ENCODE results near the gene AFTPH.

Gene AFTPH

DNA sequence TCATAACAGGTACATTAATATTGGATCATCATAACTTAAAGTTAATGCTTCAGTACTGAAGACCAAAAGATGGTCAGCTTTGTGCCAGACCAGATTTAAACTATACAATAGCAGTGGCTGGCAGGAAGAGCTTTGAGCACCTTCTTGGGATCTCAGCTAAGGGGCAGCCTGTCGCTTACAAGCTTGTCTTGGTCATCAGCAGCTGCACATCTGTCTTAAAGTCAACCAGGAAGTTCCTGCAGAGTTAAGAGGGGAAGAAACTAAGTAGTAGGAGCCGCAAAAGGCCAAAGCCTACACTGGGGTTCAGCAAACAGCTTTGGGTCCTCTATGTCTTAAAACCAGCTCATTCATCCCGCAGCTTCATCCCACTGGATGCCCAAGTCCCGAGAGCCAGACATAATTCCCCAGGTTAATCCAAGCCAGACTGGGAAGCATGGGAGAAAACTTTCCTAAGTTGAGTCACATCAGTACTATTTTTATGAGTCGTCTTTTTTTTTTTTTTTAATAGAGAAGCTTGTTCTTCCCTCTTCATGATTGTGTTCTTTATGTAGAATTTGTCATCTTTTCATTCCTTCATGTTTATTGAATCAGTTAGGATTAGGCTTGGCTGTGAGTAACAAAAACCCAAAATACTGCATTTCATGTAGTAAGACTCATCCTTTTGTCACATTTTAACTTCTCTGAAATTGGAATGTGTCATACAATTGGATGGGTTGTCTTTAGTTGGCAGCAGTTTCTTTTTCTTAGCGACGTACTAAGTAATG, 70.3 kb downstream of the AFTPH start:
- TF ChIP-seq, protein P1, sequence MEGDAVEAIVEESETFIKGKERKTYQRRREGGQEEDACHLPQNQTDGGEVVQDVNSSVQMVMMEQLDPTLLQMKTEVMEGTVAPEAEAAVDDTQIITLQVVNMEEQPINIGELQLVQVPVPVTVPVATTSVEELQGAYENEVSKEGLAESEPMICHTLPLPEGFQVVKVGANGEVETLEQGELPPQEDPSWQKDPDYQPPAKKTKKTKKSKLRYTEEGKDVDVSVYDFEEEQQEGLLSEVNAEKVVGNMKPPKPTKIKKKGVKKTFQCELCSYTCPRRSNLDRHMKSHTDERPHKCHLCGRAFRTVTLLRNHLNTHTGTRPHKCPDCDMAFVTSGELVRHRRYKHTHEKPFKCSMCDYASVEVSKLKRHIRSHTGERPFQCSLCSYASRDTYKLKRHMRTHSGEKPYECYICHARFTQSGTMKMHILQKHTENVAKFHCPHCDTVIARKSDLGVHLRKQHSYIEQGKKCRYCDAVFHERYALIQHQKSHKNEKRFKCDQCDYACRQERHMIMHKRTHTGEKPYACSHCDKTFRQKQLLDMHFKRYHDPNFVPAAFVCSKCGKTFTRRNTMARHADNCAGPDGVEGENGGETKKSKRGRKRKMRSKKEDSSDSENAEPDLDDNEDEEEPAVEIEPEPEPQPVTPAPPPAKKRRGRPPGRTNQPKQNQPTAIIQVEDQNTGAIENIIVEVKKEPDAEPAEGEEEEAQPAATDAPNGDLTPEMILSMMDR (IDR thresholded peaks at IDR 0.05) = no peak
- DNase-seq (ENCODE audit: low spot score) = no peak
- H3K4me3 ChIP-seq = no peak overlapping the region
- H3K27ac ChIP-seq = no peak overlapping the region

DNA sequence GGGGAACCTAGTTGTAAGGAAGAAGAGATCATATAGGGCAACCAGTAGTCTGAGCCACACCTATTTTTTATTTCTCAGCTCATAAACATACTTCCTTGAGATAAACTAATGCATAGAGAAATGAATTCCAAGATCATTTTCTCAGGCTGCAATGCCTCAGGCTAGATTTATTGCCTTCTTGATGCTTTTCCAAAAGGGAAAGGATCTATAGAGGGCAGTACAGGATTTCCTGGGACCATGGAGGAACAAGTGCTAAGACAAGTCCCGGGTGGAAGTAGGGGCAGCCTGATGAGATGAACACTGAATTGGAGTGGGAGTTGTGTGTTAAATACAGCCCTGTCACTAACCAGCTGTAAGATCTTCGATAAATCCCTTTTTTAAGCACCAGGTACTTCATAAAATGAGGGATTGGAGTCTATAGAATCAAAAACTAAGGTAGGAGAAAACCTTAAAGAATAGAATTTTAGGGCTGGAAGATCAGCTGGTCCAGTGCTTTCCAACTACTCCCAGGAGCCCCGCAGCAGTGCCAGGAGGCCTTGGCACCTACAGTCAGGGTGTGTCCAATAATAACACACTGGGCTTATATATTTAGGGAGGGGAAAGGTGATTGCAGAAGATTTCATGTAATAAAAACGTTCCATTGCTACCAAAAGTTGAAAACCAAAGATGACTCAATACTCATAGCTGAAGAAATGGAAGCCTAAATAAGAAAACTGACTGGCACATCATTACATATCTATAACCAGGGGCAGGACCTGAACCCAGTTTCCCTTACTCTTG, 71.5 kb downstream of the AFTPH start:
- TF ChIP-seq, protein P1 (IDR thresholded peaks at IDR 0.05) = no peak
- no peak overlapping the region for H3K4me3 ChIP-seq
- H3K27ac ChIP-seq = no peak overlapping the region
- DNase-seq (ENCODE audit: low spot score) = no peak

DNA sequence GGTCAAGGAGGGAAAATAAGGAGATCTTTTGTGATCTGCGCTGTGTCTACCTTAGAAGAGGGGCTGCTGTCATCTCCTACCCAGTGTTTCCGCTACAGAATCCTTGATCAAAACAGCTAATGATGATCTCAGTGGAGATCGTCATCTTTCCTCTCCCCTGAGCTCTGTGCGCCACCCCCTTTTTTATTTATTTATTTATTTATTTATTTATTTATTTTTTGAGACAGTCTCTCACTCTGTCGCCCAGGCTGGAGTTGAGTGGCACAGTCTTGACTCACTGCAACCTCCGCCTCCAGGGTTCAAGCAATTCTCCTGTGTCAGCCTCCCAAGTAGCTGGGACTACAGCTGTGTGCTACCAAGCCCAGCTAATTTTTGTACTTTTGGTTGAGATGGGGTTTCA, 74.1 kb downstream of the AFTPH start:
- TF ChIP-seq, protein P1 (IDR thresholded peaks at IDR 0.05) = no peak
- H3K4me3 ChIP-seq = no peak overlapping the region
- DNase-seq (ENCODE audit: low spot score) = no peak
- no peak overlapping the region for H3K27ac ChIP-seq

DNA sequence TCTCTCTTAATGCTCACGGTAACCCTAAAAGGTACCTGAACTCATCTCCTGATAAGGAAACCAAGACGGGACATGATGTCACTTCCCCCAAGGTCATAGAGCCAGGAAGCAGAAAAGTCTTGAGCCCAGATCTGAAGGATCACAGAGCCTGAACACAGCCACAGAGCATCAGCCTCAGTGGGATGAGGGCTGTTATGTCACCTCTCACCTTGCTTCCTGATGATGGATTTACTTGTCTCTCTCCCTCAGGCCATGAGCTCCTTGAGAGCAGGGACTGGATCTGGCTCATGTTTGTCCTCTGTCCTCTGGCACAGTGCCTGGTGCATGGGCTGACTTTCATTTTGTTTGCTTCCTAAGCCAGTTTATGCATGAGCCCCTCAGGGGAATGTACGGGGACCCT, 75.3 kb downstream of the AFTPH start:
- TF ChIP-seq, protein P1 (IDR thresholded peaks at IDR 0.05) = no peak
- no peak for DNase-seq (ENCODE audit: low spot score)
- no peak overlapping the region for H3K27ac ChIP-seq
- no peak overlapping the region for H3K4me3 ChIP-seq

DNA sequence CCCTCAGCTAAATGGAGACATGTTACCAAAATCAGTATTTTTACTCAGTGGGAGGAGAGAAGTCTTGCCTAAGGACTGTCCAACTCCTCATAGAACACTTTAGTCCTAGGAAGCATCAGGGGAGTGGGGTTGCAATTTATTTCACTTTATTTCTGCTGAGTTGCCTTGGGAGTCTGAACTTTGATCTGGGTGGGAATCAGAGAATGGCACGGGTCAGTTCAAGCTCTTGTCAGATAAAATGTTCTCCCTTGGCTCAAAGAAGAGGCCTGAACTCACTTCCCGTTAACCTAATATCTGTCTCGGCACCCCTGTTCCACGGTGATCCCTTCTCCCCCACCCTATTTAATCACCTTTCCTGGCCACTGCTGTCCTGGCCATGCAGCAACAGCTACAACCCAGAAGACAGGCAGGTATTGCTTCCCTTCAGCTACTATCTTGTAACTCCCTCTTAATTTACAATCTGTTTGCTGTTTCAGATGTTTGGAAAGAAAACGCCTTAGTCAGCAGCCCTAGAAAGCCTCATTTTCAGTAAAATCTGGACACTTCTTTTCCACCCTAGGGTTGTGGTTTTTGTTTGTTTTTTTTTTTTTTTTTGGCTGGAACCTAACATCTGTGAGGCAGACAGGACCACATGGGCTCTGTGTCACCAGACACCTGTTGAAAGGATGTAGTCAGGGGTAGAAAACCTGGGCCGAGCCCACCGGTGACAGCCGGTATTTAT, 77.1 kb downstream of the AFTPH start:
- no peak overlapping the region for H3K4me3 ChIP-seq
- H3K27ac ChIP-seq = no peak overlapping the region
- no peak for DNase-seq (ENCODE audit: low spot score)
- TF ChIP-seq, protein P1 (IDR thresholded peaks at IDR 0.05) = no peak

DNA sequence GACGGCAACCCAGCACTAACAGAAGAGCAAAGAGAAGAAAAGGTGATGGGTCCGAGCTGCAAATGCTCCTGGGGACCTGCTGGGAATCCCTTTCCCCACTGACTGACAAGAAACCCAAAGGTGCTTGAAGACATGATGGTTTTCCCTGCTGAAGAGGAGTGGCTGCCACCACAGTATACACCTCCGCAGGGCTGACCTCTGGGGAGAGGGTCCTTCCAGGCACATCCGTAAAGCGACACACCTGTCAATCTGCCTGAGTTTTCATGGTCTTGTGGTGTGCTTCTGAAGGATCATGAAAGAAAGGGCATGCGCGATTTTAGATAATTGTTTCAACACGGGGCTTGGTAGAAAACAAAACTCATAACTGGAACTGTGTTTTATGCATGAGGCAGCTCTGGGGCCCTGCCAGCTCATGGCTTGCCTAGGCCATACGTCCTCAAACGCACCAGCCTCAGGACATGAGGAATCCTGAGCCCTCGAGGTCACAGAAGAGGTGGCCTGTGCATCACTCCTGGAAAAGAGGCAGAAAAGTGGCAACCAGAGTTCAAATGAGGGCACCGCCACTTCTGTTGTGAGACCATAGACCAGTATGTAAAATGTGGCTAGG, 77.8 kb downstream of the AFTPH start:
- no peak overlapping the region for H3K4me3 ChIP-seq
- DNase-seq (ENCODE audit: low spot score) = no peak
- H3K27ac ChIP-seq = no peak overlapping the region
- TF ChIP-seq, protein P1 (IDR thresholded peaks at IDR 0.05) = no peak
